Central memory CD8-positive, alpha-beta T cell (primary cell): Measurements from ENCODE around the gene NPPB.

Source experiments
- ATAC-seq: fragments of 150-1000 bp; cut with Tn5 transposase; replicated peaks from 2 replicates; pipeline ENCODE4 v1.10.0; 2022; ENCODE audit warnings: mild to moderate bottlenecking, moderate FRiP score, moderate number of reproducible peaks; ENCODE audit not compliant: poor library complexity, severe bottlenecking; ENCODE audit errors: extremely low read depth
- DNase-seq, 2 donors: peaks; one replicate each; pipeline ENCODE4 v3.0.0; 2021; ENCODE audit warnings: low spot score in 2 of 2
- H3K27ac Mint-ChIP-seq: one replicate; pipeline ENCODE4 v1.8.0; 2022; ENCODE audit warnings: low read depth, mild to moderate bottlenecking, moderate library complexity, mixed read lengths
- H3K27me3 Mint-ChIP-seq: one replicate; pipeline ENCODE4 v1.8.0; 2022; ENCODE audit warnings: mixed read lengths
- H3K36me3 Mint-ChIP-seq: one replicate; pipeline ENCODE4 v1.8.0; 2022; ENCODE audit warnings: mild to moderate bottlenecking, moderate library complexity, mixed read lengths; ENCODE audit not compliant: insufficient read depth
- H3K4me1 Mint-ChIP-seq: one replicate; pipeline ENCODE4 v1.8.0; 2022; ENCODE audit warnings: mixed read lengths
- H3K4me3 Mint-ChIP-seq: one replicate; pipeline ENCODE4 v1.8.0; 2022; ENCODE audit warnings: mild to moderate bottlenecking, moderate library complexity, mixed read lengths
- H3K9me3 Mint-ChIP-seq: one replicate; pipeline ENCODE4 v1.8.0; 2022; ENCODE audit warnings: mixed read lengths

The NPPB gene

GRCh38 chr1:11842154-11843041, 16.3 kb downstream of the NPPB start:
- no peaks in the 10 kb centered on the region for H3K9me3 Mint-ChIP-seq
- H3K36me3 Mint-ChIP-seq: peaks cover 18% of the 10 kb centered on the region
- H3K27me3 Mint-ChIP-seq: no peaks in the 10 kb centered on the region
- no peak overlapping the region for H3K27ac Mint-ChIP-seq
- peaks cover 10% of the 10 kb centered on the region for H3K4me1 Mint-ChIP-seq
- DNase-seq: no peak
- ATAC-seq: no peak
- H3K4me3 Mint-ChIP-seq: no peak overlapping the region

- peaks cover 18% of the 10 kb centered on the region for H3K36me3 Mint-ChIP-seq
- DNase-seq: no peak
- H3K4me1 Mint-ChIP-seq: peaks cover 10% of the 10 kb centered on the region
- H3K4me3 Mint-ChIP-seq: no peak overlapping the region
- H3K27me3 Mint-ChIP-seq: no peaks in the 10 kb centered on the region
- no peak for ATAC-seq
- H3K9me3 Mint-ChIP-seq: no peaks in the 10 kb centered on the region
- H3K27ac Mint-ChIP-seq: no peak overlapping the region
Measured at GRCh38 chr1:11841245-11842153, 17.2 kb downstream of the NPPB start.

GRCh38 chr1:11839727-11840705, 18.7 kb downstream of the NPPB start:
- peaks cover 5% of the 10 kb centered on the region for H3K4me1 Mint-ChIP-seq
- peaks cover 13% of the 10 kb centered on the region for H3K36me3 Mint-ChIP-seq
- DNase-seq: no peak
- no peak for ATAC-seq
- H3K9me3 Mint-ChIP-seq: no peaks in the 10 kb centered on the region
- H3K4me3 Mint-ChIP-seq: no peak overlapping the region
- no peak overlapping the region for H3K27ac Mint-ChIP-seq
- H3K27me3 Mint-ChIP-seq: no peaks in the 10 kb centered on the region

GRCh38 chr1:11838349-11839272, 20.1 kb downstream of the NPPB start:
- DNase-seq (peak; percentile 57 to 60), ATAC-seq (peak; percentile 73)
- H3K27me3 Mint-ChIP-seq: no peaks in the 10 kb centered on the region
- H3K4me1 Mint-ChIP-seq: peaks cover 5% of the 10 kb centered on the region
- no peaks in the 10 kb centered on the region for H3K9me3 Mint-ChIP-seq
- no peak overlapping the region for H3K27ac Mint-ChIP-seq
- H3K36me3 Mint-ChIP-seq: peaks cover 17% of the 10 kb centered on the region
- no peak overlapping the region for H3K4me3 Mint-ChIP-seq

DNA sequence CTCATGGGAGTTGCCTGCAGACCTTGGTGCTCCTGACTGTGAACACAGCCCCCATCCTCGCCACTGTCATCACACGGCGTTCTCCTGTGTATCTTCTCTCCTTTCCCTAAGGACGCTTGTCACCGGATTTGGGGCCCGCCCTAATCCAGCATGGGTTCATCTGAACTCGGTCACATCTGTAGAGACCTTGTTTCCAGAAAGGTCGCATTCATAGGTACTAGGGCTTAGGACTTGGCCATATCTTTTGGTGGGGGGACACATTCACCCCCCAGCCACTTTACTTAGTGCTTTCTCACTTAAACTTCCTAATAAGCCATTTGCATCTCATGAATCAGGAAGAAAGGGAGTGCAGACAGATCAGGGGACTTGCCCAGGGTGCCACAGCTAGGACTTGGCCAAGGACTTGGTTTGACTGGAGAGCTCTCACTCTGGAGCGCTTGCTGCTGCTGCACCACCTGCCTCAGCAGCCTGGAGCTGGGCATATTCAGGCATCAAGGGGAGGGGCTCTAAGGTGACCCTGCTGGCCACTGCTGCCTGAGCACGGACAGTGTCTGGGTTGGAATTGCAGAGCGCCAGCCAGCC, 20.9 kb downstream of the NPPB start:
- no peak for DNase-seq
- peaks cover 5% of the 10 kb centered on the region for H3K4me1 Mint-ChIP-seq
- H3K36me3 Mint-ChIP-seq: peaks cover 21% of the 10 kb centered on the region
- H3K9me3 Mint-ChIP-seq: no peaks in the 10 kb centered on the region
- no peaks in the 10 kb centered on the region for H3K27me3 Mint-ChIP-seq
- ATAC-seq: no peak
- no peak overlapping the region for H3K27ac Mint-ChIP-seq
- no peak overlapping the region for H3K4me3 Mint-ChIP-seq

GRCh38 chr1:11836955-11837766, 21.6 kb downstream of the NPPB start:
- Mint-ChIP-seq H3K27ac (no peak overlapping the region), H3K36me3 (peaks cover 20% of the 10 kb centered on the region), H3K27me3 (no peaks in the 10 kb centered on the region), H3K9me3 (no peaks in the 10 kb centered on the region), H3K4me3 (no peak overlapping the region), H3K4me1 (peaks cover 5% of the 10 kb centered on the region)
- DNase-seq (no peak), ATAC-seq (no peak)

- Mint-ChIP-seq H3K27ac (no peak overlapping the region), H3K27me3 (no peaks in the 10 kb centered on the region), H3K4me3 (no peak overlapping the region), H3K4me1 (peaks cover 5% of the 10 kb centered on the region), H3K36me3 (peaks cover 14% of the 10 kb centered on the region), H3K9me3 (no peaks in the 10 kb centered on the region)
- DNase-seq: no peak
- no peak for ATAC-seq
Measured at GRCh38 chr1:11835441-11836225, 23.1 kb downstream of the NPPB start.

- H3K27me3 Mint-ChIP-seq: no peaks in the 10 kb centered on the region
- H3K36me3 Mint-ChIP-seq: peaks cover 20% of the 10 kb centered on the region
- H3K4me1 Mint-ChIP-seq: peaks cover 5% of the 10 kb centered on the region
- no peak for DNase-seq
- no peak for ATAC-seq
- no peak overlapping the region for H3K27ac Mint-ChIP-seq
- H3K9me3 Mint-ChIP-seq: no peaks in the 10 kb centered on the region
- no peak overlapping the region for H3K4me3 Mint-ChIP-seq
Measured at GRCh38 chr1:11833900-11834299, 24.8 kb downstream of the NPPB start.

GRCh38 chr1:11833497-11833896, 25.2 kb downstream of the NPPB start:
- Mint-ChIP-seq H3K4me3 (no peak overlapping the region), H3K27me3 (no peaks in the 10 kb centered on the region), H3K36me3 (peaks cover 22% of the 10 kb centered on the region), H3K9me3 (no peaks in the 10 kb centered on the region), H3K27ac (no peak overlapping the region), H3K4me1 (peaks cover 1% of the 10 kb centered on the region)
- ATAC-seq: no peak
- DNase-seq: no peak
